H1 (cell line): ENCODE measurements around the gene S1PR2. TPM values are rescaled to one million over a fixed set of nuclear protein-coding genes. Genes with fewer than 3 reads are reported as not detected.

ENCODE experiments used
- CTCF ChIA-PET: fragments of 300-600 bp; sonication (Branson Sonifier 250); formaldehyde crosslinking; loops from one replicate; lab custom pipeline; 2021; ENCODE audit not compliant: partially characterized antibody; lab: Charles Lee
- POLR2A ChIA-PET: fragments of 300-600 bp; sonication (Branson Sonifier 250); formaldehyde crosslinking; loops from one replicate; lab custom pipeline; 2021; ENCODE audit warnings: inconsistent platforms; ENCODE audit not compliant: partially characterized antibody; lab: Charles Lee
- DNase-seq, 2 experiments: peaks; one replicate each; pipeline versions ENCODE4 v3.0.0 to v3.0.0-alpha.2; 2010 to 2022; ENCODE audit warnings: low spot score in 2 of 2, low read depth in 1 of 2, mixed read lengths in 1 of 2
- FAIRE-seq: peaks from 2 replicates; lab custom pipeline; 2011; peaks lifted over from hg19 to GRCh38; lab: Jason Lieb, UNC
- H2AFZ ChIP-seq: 2 replicates; pipeline ENCODE4 v1.8.1; 2012; ENCODE audit warnings: low read length, inconsistent platforms
- H2AK5ac ChIP-seq: 2 replicates; pipeline ENCODE4 v1.6.1; 2013; ENCODE audit warnings: low read depth, low read length
- H2BK120ac ChIP-seq: replicated peaks from 2 replicates; pipeline ENCODE3; 2013; ENCODE audit warnings: low read depth, low read length, inconsistent platforms
- H2BK12ac ChIP-seq: 2 replicates; pipeline ENCODE4 v1.6.1; 2013; ENCODE audit warnings: low read depth, low read length
- H2BK15ac ChIP-seq: 2 replicates; pipeline ENCODE4 v1.6.1; 2013; ENCODE audit warnings: low read length
- H2BK20ac ChIP-seq: 2 replicates; pipeline ENCODE4 v1.6.1; 2013; ENCODE audit warnings: low read length
- H2BK5ac ChIP-seq: 2 replicates; pipeline ENCODE4 v1.6.1; 2013; ENCODE audit warnings: low read depth, low read length
- H3K14ac ChIP-seq: 2 replicates; pipeline ENCODE4 v1.6.1; 2013; ENCODE audit warnings: inconsistent platforms; ENCODE audit not compliant: insufficient read length
- H3K18ac ChIP-seq: 2 replicates; pipeline ENCODE4 v1.6.1; 2013; ENCODE audit warnings: low read length; ENCODE audit errors: extremely low read depth
- H3K23ac ChIP-seq: 2 replicates; pipeline ENCODE4 v1.6.1; 2013; ENCODE audit warnings: inconsistent platforms; ENCODE audit not compliant: insufficient read length
- H3K23me2 ChIP-seq: 2 replicates; pipeline ENCODE4 v1.6.1; 2013; ENCODE audit warnings: low read depth, low read length
- H3K27ac ChIP-seq: 2 replicates; pipeline ENCODE4 v1.6.1; 2011; ENCODE audit warnings: low read depth, low read length, inconsistent platforms
- H3K27me3 ChIP-seq, 4 experiments: replicated peaks in 1 of 4; 1 replicate in 1 of 4; 2 replicates in 3 of 4; pipeline versions ENCODE4 v1.6.1 to v1.8.1; 2011 to 2013; ENCODE audit warnings: low read length in 3 of 4, mild to moderate bottlenecking in 3 of 4, inconsistent platforms in 2 of 4, mixed read lengths in 2 of 4, moderate library complexity in 1 of 4; ENCODE audit not compliant: control insufficient read depth in 3 of 4, insufficient read depth in 3 of 4; ENCODE audit errors: extremely low read depth in 1 of 4
- H3K36me3 ChIP-seq, 4 experiments: 2 replicates each; pipeline versions ENCODE4 v1.6.1 to v1.8.1; 2011 to 2013; ENCODE audit warnings: mild to moderate bottlenecking in 4 of 4, low read length in 3 of 4, moderate library complexity in 2 of 4, control low read depth in 1 of 4, inconsistent platforms in 1 of 4; ENCODE audit not compliant: insufficient read depth in 4 of 4, control insufficient read depth in 2 of 4
- H3K4ac ChIP-seq: replicated peaks from 2 replicates; pipeline ENCODE3; 2013; ENCODE audit warnings: low read length, low read depth, mixed read lengths, inconsistent platforms; ENCODE audit not compliant: insufficient read length
- H3K4me1 ChIP-seq, 4 experiments: replicated peaks in 1 of 4; 1 replicate in 1 of 4; 2 replicates in 3 of 4; pipeline versions ENCODE4 v1.6.1 to v1.8.1; 2011 to 2013; ENCODE audit warnings: low read length in 3 of 4, inconsistent platforms in 2 of 4, mixed read lengths in 1 of 4; ENCODE audit not compliant: insufficient read depth in 4 of 4, control insufficient read depth in 3 of 4
- H3K4me2 ChIP-seq, 2 experiments: 2 replicates each; pipeline versions ENCODE4 v1.6.1 to v1.8.1; 2011 to 2013; ENCODE audit warnings: low read depth in 2 of 2, low read length in 2 of 2, control low read depth in 1 of 2, inconsistent platforms in 1 of 2, mild to moderate bottlenecking in 1 of 2; ENCODE audit not compliant: insufficient read depth in 1 of 2
- H3K4me3 ChIP-seq, 4 experiments: fragments of 200-600, 300-600 bp in 1 of 4; sonication (generic), shearing (Covaris generic), sonication (Bioruptor Twin) in 1 of 4; 2 replicates each; pipeline versions ENCODE4 v1.5.1 to v1.8.1; 2011 to 2016; ENCODE audit warnings: low read length in 4 of 4, low read depth in 3 of 4, control low read depth in 2 of 4, inconsistent platforms in 2 of 4, mild to moderate bottlenecking in 2 of 4, mixed read lengths in 1 of 4, moderate library complexity in 1 of 4; ENCODE audit not compliant: insufficient read depth in 2 of 4; ENCODE audit errors: extremely low read depth in 1 of 4
- H3K56ac ChIP-seq: replicated peaks from 2 replicates; pipeline ENCODE3; 2013; ENCODE audit warnings: low read depth, mild to moderate bottlenecking, mixed read lengths, low read length, inconsistent platforms; ENCODE audit not compliant: insufficient read length
- H3K79me1 ChIP-seq: 2 replicates; pipeline ENCODE4 v1.6.1; 2013; ENCODE audit warnings: low read depth, low read length, control low read depth
- H3K79me2 ChIP-seq, 2 experiments: 2 replicates each; pipeline versions ENCODE4 v1.6.1 to v1.8.1; 2012 to 2013; ENCODE audit warnings: low read length in 2 of 2, mild to moderate bottlenecking in 2 of 2, inconsistent platforms in 1 of 2; ENCODE audit not compliant: insufficient read depth in 2 of 2, control insufficient read depth in 1 of 2
- H3K9ac ChIP-seq, 4 experiments: replicated peaks in 1 of 4; 1 replicate in 1 of 4; 2 replicates in 3 of 4; pipeline versions ENCODE4 v1.6.1 to v1.8.1; 2011 to 2013; ENCODE audit warnings: low read depth in 3 of 4, low read length in 3 of 4, control low read depth in 2 of 4, mild to moderate bottlenecking in 2 of 4, moderate library complexity in 2 of 4, inconsistent platforms in 1 of 4; ENCODE audit errors: extremely low read depth in 1 of 4
- H3K9me3 ChIP-seq, 2 experiments: 2 replicates each; pipeline versions ENCODE4 v1.6.1 to v1.8.1; 2012 to 2013; ENCODE audit warnings: mild to moderate bottlenecking in 2 of 2, moderate library complexity in 2 of 2, control low read depth in 1 of 2, inconsistent platforms in 1 of 2, low read depth in 1 of 2, low read length in 1 of 2, mixed read lengths in 1 of 2; ENCODE audit not compliant: insufficient read depth in 2 of 2
- H4K20me1 ChIP-seq, 2 experiments: replicated peaks in 1 of 2; 2 replicates each; pipeline versions ENCODE3 to v1.8.1; 2011 to 2013; ENCODE audit warnings: inconsistent platforms in 2 of 2, low read length in 2 of 2, mild to moderate bottlenecking in 1 of 2; ENCODE audit not compliant: insufficient read depth in 2 of 2, control insufficient read depth in 1 of 2
- H4K5ac ChIP-seq: 2 replicates; pipeline ENCODE4 v1.6.1; 2013; ENCODE audit warnings: low read length, low read depth, mixed read lengths, inconsistent platforms; ENCODE audit not compliant: insufficient read length
- H4K8ac ChIP-seq: 2 replicates; pipeline ENCODE4 v1.8.0; 2013; ENCODE audit warnings: mild to moderate bottlenecking, moderate library complexity, low read length, inconsistent platforms; ENCODE audit not compliant: insufficient read depth; ENCODE audit errors: extremely low read depth
- H4K91ac ChIP-seq: replicated peaks from 2 replicates; pipeline ENCODE3; 2013; ENCODE audit warnings: low read length, mixed read lengths, inconsistent platforms; ENCODE audit not compliant: insufficient read length
- BACH1 ChIP-seq: IDR thresholded peaks from 2 replicates; pipeline ENCODE4 v1.6.1; 2012; ENCODE audit warnings: low read length, improper control_type of control experiment
- CBX5 ChIP-seq: fragments of 300-800, 300-1000 bp; sonication (generic); IDR thresholded peaks from 2 replicates; pipeline ENCODE4 v1.7.1; 2016; ENCODE audit warnings: antibody characterized with exemption, low read length, low read depth
- WGBS, 2 experiments: shearing (Covaris generic) in 1 of 2; methylation state at CpG; one replicate each; pipeline versions ENCODE4 v1.1.6 to v1.1.7; 2013 to 2015; ENCODE audit warnings: low lambda C conversion rate in 2 of 2, mixed read lengths in 2 of 2, inconsistent platforms in 1 of 2, low coverage in 1 of 2, missing lambda C conversion rate in 1 of 2; ENCODE audit not compliant: insufficient replicate concordance in 2 of 2, insufficient coverage in 1 of 2, insufficient read length in 1 of 2; ENCODE audit errors: extremely low coverage in 1 of 2, missing lambda C conversion rate in 1 of 2; 5-methylcytosine and 5-hydroxymethylcytosine counted together
- polyA plus RNA-seq, 7 experiments: library from polyadenylated mRNA; depleted of rRNA in 3 of 7; stranded (reverse) in 5 of 7; unstranded in 2 of 7; fragments of >200 nt in 5 of 7; fragments of 200-250 nt in 2 of 7; gene quantifications; 1 replicate in 5 of 7; 2 replicates in 1 of 7; 4 replicates in 1 of 7; pipeline versions ENCODE4 v1.2.1 to v1.2.3, GENCODE V29; 2011 to 2013; ENCODE audit warnings: missing spikeins in 2 of 7, mixed read lengths in 2 of 7
- total RNA-seq: library from RNA; stranded (reverse); fragmentation: NEBNext Ultra II Directional; extraction: Animal tissue kit (Norgen Biotek cat#: 25700); gene quantifications from 2 replicates; pipeline ENCODE4 v1.2.1, GENCODE V29; 2021

Gene S1PR2
- total and polyA plus RNA-seq, 2 of the 8 experiments (the other 6 are each of a cell fraction or from before 2014, with no cell fraction given) = 17.5 to 19.4 TPM

DNA sequence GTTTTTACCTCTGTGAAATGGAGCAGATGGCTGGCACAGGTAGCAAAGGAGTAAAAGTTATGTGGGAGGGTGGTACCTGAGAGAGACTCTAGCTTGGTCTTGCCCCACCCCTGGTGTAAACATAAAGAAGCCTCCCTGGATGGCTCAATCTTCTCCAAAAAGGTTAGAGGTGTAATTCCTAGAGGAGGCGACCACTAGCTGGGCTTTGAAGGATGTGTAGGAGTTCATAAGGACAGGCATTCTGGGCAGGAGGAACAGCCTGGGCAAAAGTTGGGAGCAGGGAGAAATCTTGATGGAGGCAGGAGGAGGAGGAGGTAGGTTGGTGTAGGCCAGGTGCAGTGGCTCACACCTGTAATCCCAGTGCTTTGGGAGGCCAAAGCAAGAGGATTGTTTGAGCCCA, 47.8 kb upstream of the S1PR2 start:
- Histone ChIP-seq H2BK15ac (no peak overlapping the region), H3K23ac (no peak overlapping the region), H4K20me1 (no peaks in the 10 kb centered on the region), H3K36me3 (no peaks in the 10 kb centered on the region), H3K79me1 (no peaks in the 10 kb centered on the region; the same call in 1 of the 2 replicates), H4K91ac (no peak overlapping the region), H4K8ac (no peak overlapping the region), H3K79me2 (no peaks in the 10 kb centered on the region), H3K27me3 (no peaks in the 10 kb centered on the region), H3K9me3 (no peaks in the 10 kb centered on the region), H2AK5ac (no peak overlapping the region), H2BK120ac (no peak overlapping the region), H3K14ac (no peak overlapping the region)
- no peak for DNase-seq
- no peak for TF ChIP-seq CBX5
- TF ChIP-seq BACH1 = no peak
- TF ChIP-seq, all 59 proteins: peak for 0
- H3K56ac ChIP-seq = no peak overlapping the region
- H3K18ac ChIP-seq = no peak overlapping the region
- WGBS, 2 experiments = 88% methylated on average over 1 of the region's 1 CpG; no CpG with 5 or more reads in 1 of the 2 experiments
- no peak overlapping the region for H2BK5ac ChIP-seq
- H3K27ac ChIP-seq = no peak overlapping the region
- H3K4ac ChIP-seq = no peak overlapping the region
- no peak overlapping the region for H2BK12ac ChIP-seq
- peaks cover 0 to 5% (median 2%) of the 10 kb centered on the region in 4 experiments; a peak in 1 of 7 replicates for H3K4me1 ChIP-seq
- no peaks in the 10 kb centered on the region for H3K23me2 ChIP-seq
- H3K4me2 ChIP-seq = no peak overlapping the region
- H3K4me3 ChIP-seq = no peak overlapping the region
- POLR2A ChIA-PET = interaction anchor here (1.2 to 2.0 kb wide), 3 partner anchors 8 to 14 kb away, joined by 3 to 6 read pairs (median 4); partner anchors contain the start of genes ICAM1 and ICAM5
- H4K5ac ChIP-seq = no peak overlapping the region
- H3K9ac ChIP-seq = no peak overlapping the region
- H2BK20ac ChIP-seq = no peak overlapping the region
- CTCF ChIA-PET = interaction anchor here (0.9 to 11.6 kb wide), 7 partner anchors 9 to 112 kb away, joined by 3 to 94 read pairs (median 3); partner anchors contain the start of gene ICAM1
- no peak for FAIRE-seq
- no peak overlapping the region for H2AFZ ChIP-seq
